ENCODE measurements around the gene DENND5A.

DNA sequence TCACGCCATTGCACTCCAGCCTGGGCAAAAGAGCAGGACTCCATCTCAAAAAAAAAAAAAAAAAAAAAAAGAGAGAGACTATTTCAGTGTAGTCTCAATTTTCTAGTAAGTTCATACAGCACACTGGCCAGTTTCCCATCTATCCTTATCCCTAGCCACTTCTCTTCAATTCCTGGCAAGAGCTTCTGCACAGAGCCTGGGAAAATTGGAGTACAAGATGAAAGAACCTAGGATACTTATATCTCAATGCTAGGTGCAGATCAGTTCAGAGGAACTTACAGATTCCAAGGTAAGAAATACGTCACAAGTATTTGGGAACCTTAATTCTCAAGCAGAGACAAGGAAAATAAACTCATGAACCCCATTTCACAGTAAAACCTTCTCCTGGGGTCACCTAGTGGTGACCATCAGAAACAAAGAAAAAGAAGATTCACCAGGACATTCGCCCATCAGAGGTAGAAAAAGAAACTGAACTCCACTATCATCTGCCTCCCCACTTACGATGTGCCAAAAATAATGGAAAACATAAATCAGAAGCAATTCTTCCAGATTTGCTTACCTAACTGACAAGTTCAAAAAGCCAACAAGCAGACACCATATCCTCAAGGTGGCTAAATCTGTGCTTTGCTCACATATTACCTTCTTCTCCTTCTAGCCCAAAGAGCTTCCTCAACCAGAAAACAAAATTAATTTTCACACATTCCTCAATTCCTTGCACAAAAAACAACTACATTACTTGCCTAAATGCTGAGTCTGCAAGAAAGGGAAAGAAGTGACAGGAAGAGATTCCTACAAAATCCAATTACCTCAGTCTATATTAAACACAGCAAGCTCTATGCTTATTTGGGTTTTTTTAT, 4.9 kb downstream of the DENND5A start:
- no peak for TF ChIP-seq GATA2 (IDR thresholded peaks at IDR 0.05; ENCODE audit: low read depth, low read length)
- no peak for TF ChIP-seq GATA3 (IDR thresholded peaks at IDR 0.05; ENCODE audit: low read depth, low read length)
